ENCODE results near the gene EWSR1. TPM values are rescaled to one million over a fixed set of nuclear protein-coding genes. Genes with fewer than 3 reads are reported as not detected.

EWSR1 gene
- total RNA-seq, 1 donor from 2014 or later = 205 TPM

DNA sequence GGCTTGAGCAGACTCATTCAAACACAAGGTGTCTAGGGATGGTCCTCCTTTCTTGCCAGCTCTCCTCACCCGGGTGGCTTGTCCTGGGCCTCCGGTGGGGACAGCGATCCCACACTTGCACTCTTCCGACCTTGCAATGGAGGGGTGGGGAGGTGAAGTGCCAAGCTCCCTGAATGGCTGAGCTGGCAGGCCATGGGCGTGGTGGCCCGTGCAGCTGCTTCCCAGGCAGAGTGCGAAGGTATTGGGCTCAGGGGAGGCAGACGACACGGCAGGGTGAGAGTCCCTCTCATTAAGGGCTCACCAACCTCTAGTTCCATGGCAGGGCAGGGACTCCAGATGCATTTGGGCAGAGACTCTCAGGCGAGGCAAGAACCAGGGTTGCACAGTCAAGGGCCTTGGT lies 58.4 kb downstream of the EWSR1 start:
- DNase-seq (ENCODE audit: low read depth) = no peak
- TF ChIP-seq, protein P1, sequence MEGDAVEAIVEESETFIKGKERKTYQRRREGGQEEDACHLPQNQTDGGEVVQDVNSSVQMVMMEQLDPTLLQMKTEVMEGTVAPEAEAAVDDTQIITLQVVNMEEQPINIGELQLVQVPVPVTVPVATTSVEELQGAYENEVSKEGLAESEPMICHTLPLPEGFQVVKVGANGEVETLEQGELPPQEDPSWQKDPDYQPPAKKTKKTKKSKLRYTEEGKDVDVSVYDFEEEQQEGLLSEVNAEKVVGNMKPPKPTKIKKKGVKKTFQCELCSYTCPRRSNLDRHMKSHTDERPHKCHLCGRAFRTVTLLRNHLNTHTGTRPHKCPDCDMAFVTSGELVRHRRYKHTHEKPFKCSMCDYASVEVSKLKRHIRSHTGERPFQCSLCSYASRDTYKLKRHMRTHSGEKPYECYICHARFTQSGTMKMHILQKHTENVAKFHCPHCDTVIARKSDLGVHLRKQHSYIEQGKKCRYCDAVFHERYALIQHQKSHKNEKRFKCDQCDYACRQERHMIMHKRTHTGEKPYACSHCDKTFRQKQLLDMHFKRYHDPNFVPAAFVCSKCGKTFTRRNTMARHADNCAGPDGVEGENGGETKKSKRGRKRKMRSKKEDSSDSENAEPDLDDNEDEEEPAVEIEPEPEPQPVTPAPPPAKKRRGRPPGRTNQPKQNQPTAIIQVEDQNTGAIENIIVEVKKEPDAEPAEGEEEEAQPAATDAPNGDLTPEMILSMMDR (IDR thresholded peaks at IDR 0.05; ENCODE audit: insufficient read depth, low read length, poor library complexity, severe bottlenecking) = no peak
- Histone ChIP-seq H3K4me3 (ENCODE audit: low read depth, low read length) (no peak overlapping the region), H3K36me3 (ENCODE audit: control insufficient read depth, insufficient read depth, low read length) (no peaks in the 10 kb centered on the region), H3K27me3 (ENCODE audit: control insufficient read depth, insufficient read depth, low read length) (no peaks in the 10 kb centered on the region)

DNA sequence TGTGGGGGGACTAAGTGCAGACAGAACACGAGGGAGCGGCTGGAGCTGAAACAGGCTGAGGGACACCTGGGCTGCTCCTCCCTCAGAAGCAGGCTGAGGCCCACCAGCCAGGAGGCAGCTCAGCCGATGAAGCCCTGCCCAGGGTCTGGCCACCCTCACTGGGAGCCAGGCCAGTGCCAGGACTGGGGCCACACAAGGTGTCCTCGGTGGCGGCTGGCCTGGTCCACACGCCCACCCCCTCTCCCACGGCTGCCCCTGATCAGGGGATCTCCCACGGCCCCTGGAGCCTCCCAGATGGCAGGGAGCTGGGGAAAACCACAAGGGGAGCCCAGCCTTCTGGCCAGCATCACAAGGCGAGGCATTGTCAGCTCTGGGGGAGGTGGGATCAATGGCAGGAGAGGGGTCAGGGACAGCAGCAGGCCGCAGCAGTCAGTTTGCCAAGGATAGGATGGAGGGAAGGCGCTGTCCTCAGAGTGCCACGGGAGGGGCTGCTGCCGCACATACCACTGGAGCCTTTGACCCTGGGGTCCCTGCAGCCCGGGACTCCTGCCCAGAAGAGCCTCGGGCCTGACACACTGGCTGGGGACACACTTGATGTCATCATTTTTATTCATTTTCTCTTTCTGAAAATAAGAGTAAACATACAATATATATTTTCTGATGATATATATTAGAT lies 59.2 kb downstream of the EWSR1 start:
- DNase-seq (ENCODE audit: low read depth) = no peak
- no peak overlapping the region for H3K4me3 ChIP-seq (ENCODE audit: low read depth, low read length)
- H3K27me3 ChIP-seq (ENCODE audit: control insufficient read depth, insufficient read depth, low read length) = no peaks in the 10 kb centered on the region
- TF ChIP-seq, protein P1 (IDR thresholded peaks at IDR 0.05; ENCODE audit: insufficient read depth, low read length, poor library complexity, severe bottlenecking) = no peak
- no peaks in the 10 kb centered on the region for H3K36me3 ChIP-seq (ENCODE audit: control insufficient read depth, insufficient read depth, low read length)

DNA sequence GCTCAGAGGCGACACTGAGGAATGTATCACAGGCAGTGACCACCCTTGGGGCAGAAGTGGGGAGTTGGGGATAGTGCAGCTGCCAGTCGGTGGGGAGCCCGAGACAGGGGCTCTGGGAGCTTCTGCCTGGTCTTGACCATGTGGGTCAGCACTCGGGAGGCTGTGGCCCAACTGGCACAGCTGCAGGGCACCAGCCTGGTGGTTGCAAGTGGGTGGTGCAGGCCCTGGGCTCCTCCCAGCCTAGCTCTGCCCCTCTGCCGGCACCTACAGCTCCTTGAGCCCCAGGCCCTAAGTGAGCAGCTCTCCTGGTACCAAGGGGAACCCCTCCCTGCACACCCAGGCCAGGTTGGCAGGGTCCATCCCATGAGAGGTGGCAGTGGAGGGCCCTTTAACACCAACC lies 60.0 kb downstream of the EWSR1 start:
- H3K36me3 ChIP-seq (ENCODE audit: control insufficient read depth, insufficient read depth, low read length) = peaks cover 3% of the 10 kb centered on the region

DNA sequence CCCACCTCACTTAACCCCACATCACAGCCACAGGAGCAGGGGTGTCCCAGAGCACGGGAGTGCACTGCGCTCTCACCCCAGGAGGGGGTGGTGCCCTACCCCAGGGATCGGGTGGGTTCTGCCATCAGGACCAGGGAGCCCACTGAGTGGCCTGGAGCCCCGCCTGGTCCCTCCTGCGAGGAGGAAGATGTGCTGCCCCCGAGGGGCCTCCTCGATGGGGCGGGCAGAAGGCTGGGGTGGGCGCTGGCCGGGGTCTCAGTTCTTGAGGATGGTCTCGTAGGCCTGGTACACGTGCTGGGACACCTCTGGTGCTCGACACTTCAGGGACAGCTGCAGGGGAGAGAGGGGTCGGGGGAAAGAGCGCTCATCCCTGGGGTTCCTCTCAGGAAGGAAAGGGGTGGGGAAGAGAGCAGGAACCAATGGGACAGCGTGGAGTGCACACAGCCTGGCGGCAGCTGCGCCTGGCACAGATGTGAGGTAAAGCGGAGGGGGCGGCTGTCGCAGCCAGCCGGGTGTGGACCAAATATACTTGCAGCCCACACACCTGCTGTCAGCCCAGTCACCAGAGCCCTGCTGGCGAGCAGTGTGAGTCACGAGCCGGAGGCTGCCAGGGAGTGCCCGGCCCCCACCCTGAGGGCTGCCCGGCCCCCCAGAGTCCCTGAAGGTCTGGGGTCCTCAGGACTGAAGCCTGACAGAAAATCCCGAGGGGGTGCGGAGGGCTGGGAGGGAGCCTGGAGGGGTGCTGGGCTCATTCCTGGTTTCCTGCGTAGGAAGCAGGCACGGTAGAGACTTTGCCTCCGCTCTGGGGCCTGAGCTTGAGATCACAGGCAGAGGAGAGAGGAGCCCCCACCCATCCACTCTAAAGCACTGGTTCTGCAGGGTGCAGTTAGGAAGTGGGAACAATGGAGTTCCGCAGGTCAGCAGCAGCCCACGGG lies 60.8 kb downstream of the EWSR1 start:
- H3K36me3 ChIP-seq (ENCODE audit: control insufficient read depth, insufficient read depth, low read length) = peaks cover 3% of the 10 kb centered on the region
- H3K4me3 ChIP-seq (ENCODE audit: low read depth, low read length) = no peak overlapping the region
- no peaks in the 10 kb centered on the region for H3K27me3 ChIP-seq (ENCODE audit: control insufficient read depth, insufficient read depth, low read length)
- no peak for DNase-seq (ENCODE audit: low read depth)
- TF ChIP-seq, protein P1 (IDR thresholded peaks at IDR 0.05; ENCODE audit: insufficient read depth, low read length, poor library complexity, severe bottlenecking) = no peak

More for the DNA sequence above, 60.0 kb downstream of the EWSR1 start:
- H3K27me3 ChIP-seq (ENCODE audit: control insufficient read depth, insufficient read depth, low read length) = no peaks in the 10 kb centered on the region
- H3K4me3 ChIP-seq (ENCODE audit: low read depth, low read length) = no peak overlapping the region
- TF ChIP-seq, protein P1 (IDR thresholded peaks at IDR 0.05; ENCODE audit: insufficient read depth, low read length, poor library complexity, severe bottlenecking) = peak; percentile 8
- DNase-seq (ENCODE audit: low read depth) = no peak

DNA sequence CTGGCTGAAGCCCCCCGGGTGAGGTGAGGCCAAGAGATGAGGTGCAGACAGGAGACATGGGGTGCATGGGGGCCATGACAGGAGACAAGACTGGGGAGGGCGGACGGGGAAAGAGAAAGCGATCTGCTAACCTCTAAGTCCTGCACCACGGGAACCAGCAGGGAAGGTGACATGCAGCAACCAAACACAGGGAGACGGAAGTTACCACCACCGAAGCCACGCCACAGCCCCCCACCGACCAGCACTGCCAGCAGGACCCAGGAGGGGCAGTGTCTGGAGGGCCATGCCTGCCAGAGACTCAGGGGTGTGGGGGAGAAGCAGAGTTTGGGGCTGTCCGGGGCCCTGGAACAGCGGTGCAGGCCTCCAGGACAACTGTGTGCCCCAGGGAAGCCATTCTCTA lies 61.5 kb downstream of the EWSR1 start:
- DNase-seq (ENCODE audit: low read depth) = no peak
- Histone ChIP-seq H3K27me3 (ENCODE audit: control insufficient read depth, insufficient read depth, low read length) (no peaks in the 10 kb centered on the region), H3K36me3 (ENCODE audit: control insufficient read depth, insufficient read depth, low read length) (peaks cover 3% of the 10 kb centered on the region), H3K4me3 (ENCODE audit: low read depth, low read length) (no peak overlapping the region)
- TF ChIP-seq, protein P1 (IDR thresholded peaks at IDR 0.05; ENCODE audit: insufficient read depth, low read length, poor library complexity, severe bottlenecking) = no peak

All from kidney epithelial cell (primary cell).